HepG2 (cell line): Measurements from ENCODE around the gene IMMT. TPM values are rescaled to one million over a fixed set of nuclear protein-coding genes. Genes with fewer than 3 reads are reported as not detected.

Source experiments
- FOXK1 ChIP-seq: sonication (generic); formaldehyde crosslinking; IDR thresholded peaks from 2 replicates; pipeline ENCODE4 v1.4.0; 2020; ENCODE audit warnings: low read depth, missing genetic modification reagents, borderline replicate concordance
- GABPA ChIP-seq, 2 experiments: IDR thresholded peaks; 2 replicates each; pipeline ENCODE4 v1.6.1; 2011 to 2016; ENCODE audit warnings: low read depth in 2 of 2, low read length in 1 of 2, missing biosample characterization in 1 of 2, missing genetic modification characterization in 1 of 2
- HMG20A ChIP-seq: IDR thresholded peaks from 2 replicates; pipeline ENCODE4 v1.6.1; 2016; ENCODE audit warnings: borderline replicate concordance
- KDM5B ChIP-seq: sonication (generic); formaldehyde crosslinking; IDR thresholded peaks from 2 replicates; pipeline ENCODE4 v1.4.0; 2020; ENCODE audit warnings: missing genetic modification reagents, mild to moderate bottlenecking, borderline replicate concordance
- MZF1 ChIP-seq: sonication (generic); formaldehyde crosslinking; IDR thresholded peaks from 2 replicates; pipeline ENCODE4 v1.8.1; 2023; ENCODE audit warnings: mild to moderate bottlenecking, missing genetic modification reagents, borderline replicate concordance
- PHB2 ChIP-seq: fragments of 450-650 bp; IDR thresholded peaks from 2 replicates; pipeline ENCODE4 v1.6.1; 2018; ENCODE audit not compliant: partially characterized antibody
- ZFP62 ChIP-seq: sonication (generic); formaldehyde crosslinking; IDR thresholded peaks from 2 replicates; pipeline ENCODE4 v1.4.0; 2020; ENCODE audit warnings: missing genetic modification reagents
- ZNF251 ChIP-seq: sonication (generic); formaldehyde crosslinking; IDR thresholded peaks from 2 replicates; pipeline ENCODE4 v1.9.0; 2021; ENCODE audit warnings: mild to moderate bottlenecking, missing genetic modification reagents
- ZNF3 ChIP-seq: IDR thresholded peaks from 2 replicates; pipeline ENCODE4 v1.7.0; 2017; ENCODE audit warnings: inconsistent platforms
- ZNF558 ChIP-seq: sonication (generic); formaldehyde crosslinking; IDR thresholded peaks from 2 replicates; pipeline ENCODE4 v1.9.0; 2022; ENCODE audit warnings: mild to moderate bottlenecking, missing genetic modification reagents, borderline replicate concordance
- ZNF788 ChIP-seq: sonication (generic); formaldehyde crosslinking; IDR thresholded peaks from 2 replicates; pipeline ENCODE4 v1.5.0; 2020; ENCODE audit warnings: mild to moderate bottlenecking, missing genetic modification reagents, borderline replicate concordance
- polyA plus RNA-seq, 8 experiments: library from polyadenylated mRNA; depleted of rRNA in 3 of 8; stranded (reverse) in 7 of 8; unstranded in 1 of 8; fragments of >200 nt; fragmentation: Illumina TruSeq in 4 of 8; extraction: Trizol in 4 of 8; gene quantifications; 2 replicates each; pipeline versions ENCODE4 v1.2.1 to v1.2.3, GENCODE V29; 2011 to 2016; ENCODE audit warnings: low read depth in 4 of 8, missing spikeins in 1 of 8, mixed read lengths in 1 of 8; ENCODE audit not compliant: insufficient read depth in 1 of 8
- total RNA-seq, 5 experiments: library from RNA; depleted of rRNA; stranded (reverse); fragments of >200 nt; fragmentation: Illumina TruSeq; extraction: Trizol; gene quantifications; 2 replicates each; pipeline ENCODE4 v1.2.3, GENCODE V29; 2016; ENCODE audit warnings: low read depth in 1 of 5
- TF ChIP-seq, protein P1 (sequence below): sonication (generic); formaldehyde crosslinking; IDR thresholded peaks from 2 replicates; pipeline ENCODE4 v1.4.0; 2020; ENCODE audit warnings: missing genetic modification reagents
- TF ChIP-seq, protein P2 (sequence below): sonication (generic); formaldehyde crosslinking; IDR thresholded peaks from 2 replicates; pipeline ENCODE4 v1.4.0; 2020; ENCODE audit warnings: missing genetic modification reagents
- TF ChIP-seq, protein P3 (sequence below): sonication (generic); formaldehyde crosslinking; IDR thresholded peaks from 2 replicates; pipeline ENCODE4 v1.5.0; 2020; ENCODE audit warnings: missing genetic modification reagents
- TF ChIP-seq, protein P4 (sequence below): sonication (generic); formaldehyde crosslinking; IDR thresholded peaks from 2 replicates; pipeline ENCODE4 v1.5.1; 2020; ENCODE audit warnings: missing genetic modification reagents, mild to moderate bottlenecking, borderline replicate concordance
- TF ChIP-seq, protein P5 (sequence below): sonication (generic); formaldehyde crosslinking; IDR thresholded peaks from 2 replicates; pipeline ENCODE4 v1.9.0; 2022; ENCODE audit warnings: low read depth, missing genetic modification reagents

IMMT gene
- total and polyA plus RNA-seq, 2 of the 13 experiments (the other 11 are each of a cell fraction or from before 2014, with no cell fraction given) = 63.5 to 119 TPM

DNA sequence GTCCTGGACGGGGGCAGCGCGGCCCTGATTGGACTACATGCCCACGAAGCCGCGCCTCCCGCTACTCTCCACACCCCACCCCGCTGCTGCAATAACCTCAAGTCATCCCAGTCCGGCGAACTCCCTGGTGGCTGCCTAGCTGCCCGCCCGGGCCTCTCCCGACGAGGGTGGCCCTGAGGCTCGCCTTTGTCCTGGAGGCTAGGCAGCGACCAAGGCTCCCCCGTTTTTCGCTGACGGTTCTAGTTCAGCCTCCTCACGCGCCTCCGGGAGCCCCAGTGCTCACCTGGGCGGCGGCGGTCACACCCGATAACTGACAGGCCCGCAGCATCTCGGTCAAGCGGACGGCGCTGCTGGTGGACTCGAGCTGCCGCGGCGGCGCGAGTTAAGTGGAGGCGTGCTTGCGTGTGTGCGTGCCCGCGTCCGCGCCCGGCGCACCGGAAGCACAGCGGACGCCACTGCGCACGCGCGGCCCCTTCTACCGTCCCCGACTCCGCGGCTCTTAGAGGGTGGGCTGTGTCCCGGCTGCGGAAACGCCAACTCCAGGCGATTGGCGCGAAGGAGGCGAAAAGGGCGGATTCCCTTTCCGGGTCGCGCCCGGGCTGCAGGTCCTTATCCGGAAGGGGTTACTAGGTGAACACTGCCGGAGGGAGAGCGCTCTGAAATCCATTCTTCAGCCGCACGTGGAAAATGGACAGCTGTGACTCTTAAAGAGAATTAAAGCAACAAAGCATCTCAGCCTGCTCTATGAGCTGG, at the start of gene IMMT (continued):
- TF ChIP-seq, protein P1, sequence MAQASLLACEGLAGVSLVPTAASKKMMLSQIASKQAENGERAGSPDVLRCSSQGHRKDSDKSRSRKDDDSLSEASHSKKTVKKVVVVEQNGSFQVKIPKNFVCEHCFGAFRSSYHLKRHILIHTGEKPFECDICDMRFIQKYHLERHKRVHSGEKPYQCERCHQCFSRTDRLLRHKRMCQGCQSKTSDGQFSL = 0 out of 2 replicates have a peak, but pooled peaks have one; percentile 35
- TF ChIP-seq ZNF558 (CRISPR knock-in tag) (peak; percentile 99), HMG20A (no peak; the same call in 1 of the 2 replicates), FOXK1 (peak; percentile 77), GABPA (IDR thresholded peaks at IDR 0.05; ENCODE audit: low read depth, low read length) (peak; percentile 94), GABPA (CRISPR knock-in tag; IDR thresholded peaks at IDR 0.05; ENCODE audit: low read depth) (peak; percentile 94), ZFP62 (CRISPR knock-in tag) (no peak), PHB2 (no peak), MZF1 (peak; percentile 51), ZNF3 (CRISPR knock-in tag) (0 out of 2 replicates have a peak, but pooled peaks have one; percentile 54), KDM5B (CRISPR knock-in tag) (peak; percentile 98), ZNF251 (CRISPR knock-in tag) (0 out of 2 replicates have a peak, but pooled peaks have one; percentile 68), ZNF788 (CRISPR knock-in tag) (peak; percentile 96)
- TF ChIP-seq, protein P2, sequence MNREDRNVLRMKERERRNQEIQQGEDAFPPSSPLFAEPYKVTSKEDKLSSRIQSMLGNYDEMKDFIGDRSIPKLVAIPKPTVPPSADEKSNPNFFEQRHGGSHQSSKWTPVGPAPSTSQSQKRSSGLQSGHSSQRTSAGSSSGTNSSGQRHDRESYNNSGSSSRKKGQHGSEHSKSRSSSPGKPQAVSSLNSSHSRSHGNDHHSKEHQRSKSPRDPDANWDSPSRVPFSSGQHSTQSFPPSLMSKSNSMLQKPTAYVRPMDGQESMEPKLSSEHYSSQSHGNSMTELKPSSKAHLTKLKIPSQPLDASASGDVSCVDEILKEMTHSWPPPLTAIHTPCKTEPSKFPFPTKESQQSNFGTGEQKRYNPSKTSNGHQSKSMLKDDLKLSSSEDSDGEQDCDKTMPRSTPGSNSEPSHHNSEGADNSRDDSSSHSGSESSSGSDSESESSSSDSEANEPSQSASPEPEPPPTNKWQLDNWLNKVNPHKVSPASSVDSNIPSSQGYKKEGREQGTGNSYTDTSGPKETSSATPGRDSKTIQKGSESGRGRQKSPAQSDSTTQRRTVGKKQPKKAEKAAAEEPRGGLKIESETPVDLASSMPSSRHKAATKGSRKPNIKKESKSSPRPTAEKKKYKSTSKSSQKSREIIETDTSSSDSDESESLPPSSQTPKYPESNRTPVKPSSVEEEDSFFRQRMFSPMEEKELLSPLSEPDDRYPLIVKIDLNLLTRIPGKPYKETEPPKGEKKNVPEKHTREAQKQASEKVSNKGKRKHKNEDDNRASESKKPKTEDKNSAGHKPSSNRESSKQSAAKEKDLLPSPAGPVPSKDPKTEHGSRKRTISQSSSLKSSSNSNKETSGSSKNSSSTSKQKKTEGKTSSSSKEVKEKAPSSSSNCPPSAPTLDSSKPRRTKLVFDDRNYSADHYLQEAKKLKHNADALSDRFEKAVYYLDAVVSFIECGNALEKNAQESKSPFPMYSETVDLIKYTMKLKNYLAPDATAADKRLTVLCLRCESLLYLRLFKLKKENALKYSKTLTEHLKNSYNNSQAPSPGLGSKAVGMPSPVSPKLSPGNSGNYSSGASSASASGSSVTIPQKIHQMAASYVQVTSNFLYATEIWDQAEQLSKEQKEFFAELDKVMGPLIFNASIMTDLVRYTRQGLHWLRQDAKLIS (CRISPR knock-in tag) = peak; percentile 40
- TF ChIP-seq, protein P3, sequence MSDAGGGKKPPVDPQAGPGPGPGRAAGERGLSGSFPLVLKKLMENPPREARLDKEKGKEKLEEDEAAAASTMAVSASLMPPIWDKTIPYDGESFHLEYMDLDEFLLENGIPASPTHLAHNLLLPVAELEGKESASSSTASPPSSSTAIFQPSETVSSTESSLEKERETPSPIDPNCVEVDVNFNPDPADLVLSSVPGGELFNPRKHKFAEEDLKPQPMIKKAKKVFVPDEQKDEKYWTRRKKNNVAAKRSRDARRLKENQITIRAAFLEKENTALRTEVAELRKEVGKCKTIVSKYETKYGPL (CRISPR knock-in tag) = peak; percentile 80
- TF ChIP-seq, protein P4, sequence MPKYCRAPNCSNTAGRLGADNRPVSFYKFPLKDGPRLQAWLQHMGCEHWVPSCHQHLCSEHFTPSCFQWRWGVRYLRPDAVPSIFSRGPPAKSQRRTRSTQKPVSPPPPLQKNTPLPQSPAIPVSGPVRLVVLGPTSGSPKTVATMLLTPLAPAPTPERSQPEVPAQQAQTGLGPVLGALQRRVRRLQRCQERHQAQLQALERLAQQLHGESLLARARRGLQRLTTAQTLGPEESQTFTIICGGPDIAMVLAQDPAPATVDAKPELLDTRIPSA = peak; percentile 81; the same call in 1 of the 2 replicates
- TF ChIP-seq, protein P5, sequence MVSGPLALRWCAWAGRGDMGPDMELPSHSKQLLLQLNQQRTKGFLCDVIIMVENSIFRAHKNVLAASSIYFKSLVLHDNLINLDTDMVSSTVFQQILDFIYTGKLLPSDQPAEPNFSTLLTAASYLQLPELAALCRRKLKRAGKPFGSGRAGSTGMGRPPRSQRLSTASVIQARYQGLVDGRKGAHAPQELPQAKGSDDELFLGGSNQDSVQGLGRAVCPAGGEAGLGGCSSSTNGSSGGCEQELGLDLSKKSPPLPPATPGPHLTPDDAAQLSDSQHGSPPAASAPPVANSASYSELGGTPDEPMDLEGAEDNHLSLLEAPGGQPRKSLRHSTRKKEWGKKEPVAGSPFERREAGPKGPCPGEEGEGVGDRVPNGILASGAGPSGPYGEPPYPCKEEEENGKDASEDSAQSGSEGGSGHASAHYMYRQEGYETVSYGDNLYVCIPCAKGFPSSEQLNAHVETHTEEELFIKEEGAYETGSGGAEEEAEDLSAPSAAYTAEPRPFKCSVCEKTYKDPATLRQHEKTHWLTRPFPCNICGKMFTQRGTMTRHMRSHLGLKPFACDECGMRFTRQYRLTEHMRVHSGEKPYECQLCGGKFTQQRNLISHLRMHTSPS (CRISPR knock-in tag) = peak; percentile 36; the same call in 1 of the 2 replicates
